PC-3 (cell line): ENCODE results near the gene MEP1B.

ENCODE experiments used
- EZH2 ChIP-seq: fragments of 300-600 bp; sonication (generic); IDR thresholded peaks from one replicate; pipeline ENCODE4 v1.6.1; 2017; ENCODE audit warnings: antibody characterized with exemption, mild to moderate bottlenecking, low read length; ENCODE audit not compliant: unreplicated experiment
- EZH2phosphoT487 ChIP-seq: fragments of 300-600 bp; sonication (generic); IDR thresholded peaks from 2 replicates; pipeline ENCODE4 v1.6.1; 2018; ENCODE audit warnings: mild to moderate bottlenecking, antibody characterized with exemption, low read length, borderline replicate concordance
- TF ChIP-seq, protein P1 (sequence below): fragments of 300-600 bp; sonication (generic); conservative IDR thresholded peaks from 2 replicates; pipeline ENCODE4 v1.5.1; 2017; ENCODE audit warnings: antibody characterized with exemption, low read depth, mild to moderate bottlenecking, low read length

DNA sequence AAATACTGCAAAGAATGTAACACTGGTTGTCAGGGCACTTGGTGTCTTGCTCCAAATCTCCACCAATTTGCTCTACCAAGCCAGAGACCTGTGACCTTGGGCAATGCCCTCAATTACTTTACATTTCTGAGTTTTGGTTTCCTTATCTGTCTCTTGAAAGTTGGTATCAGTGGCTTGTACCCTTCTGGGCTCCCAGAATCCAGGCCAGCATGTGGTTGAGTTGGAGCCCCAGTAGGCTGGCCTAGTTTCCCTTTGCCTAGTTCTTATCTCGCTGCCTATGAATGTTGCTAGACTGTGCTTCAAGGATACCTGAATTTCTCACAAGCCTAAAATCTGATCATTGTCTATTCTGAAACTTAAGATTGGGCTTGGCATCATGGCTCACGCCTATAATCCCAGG lies 26.6 kb downstream of the MEP1B start:
- TF ChIP-seq, protein P1, sequence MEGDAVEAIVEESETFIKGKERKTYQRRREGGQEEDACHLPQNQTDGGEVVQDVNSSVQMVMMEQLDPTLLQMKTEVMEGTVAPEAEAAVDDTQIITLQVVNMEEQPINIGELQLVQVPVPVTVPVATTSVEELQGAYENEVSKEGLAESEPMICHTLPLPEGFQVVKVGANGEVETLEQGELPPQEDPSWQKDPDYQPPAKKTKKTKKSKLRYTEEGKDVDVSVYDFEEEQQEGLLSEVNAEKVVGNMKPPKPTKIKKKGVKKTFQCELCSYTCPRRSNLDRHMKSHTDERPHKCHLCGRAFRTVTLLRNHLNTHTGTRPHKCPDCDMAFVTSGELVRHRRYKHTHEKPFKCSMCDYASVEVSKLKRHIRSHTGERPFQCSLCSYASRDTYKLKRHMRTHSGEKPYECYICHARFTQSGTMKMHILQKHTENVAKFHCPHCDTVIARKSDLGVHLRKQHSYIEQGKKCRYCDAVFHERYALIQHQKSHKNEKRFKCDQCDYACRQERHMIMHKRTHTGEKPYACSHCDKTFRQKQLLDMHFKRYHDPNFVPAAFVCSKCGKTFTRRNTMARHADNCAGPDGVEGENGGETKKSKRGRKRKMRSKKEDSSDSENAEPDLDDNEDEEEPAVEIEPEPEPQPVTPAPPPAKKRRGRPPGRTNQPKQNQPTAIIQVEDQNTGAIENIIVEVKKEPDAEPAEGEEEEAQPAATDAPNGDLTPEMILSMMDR, result no peak
- no peak for TF ChIP-seq EZH2phosphoT487
- no peak for TF ChIP-seq EZH2
